ENCODE measurements around the gene ASTN2. TPM values are rescaled to one million over a fixed set of nuclear protein-coding genes. Genes with fewer than 3 reads are reported as not detected.

The ASTN2 gene
- total RNA-seq, 1 donor from 2014 or later = 29.0 TPM

DNA sequence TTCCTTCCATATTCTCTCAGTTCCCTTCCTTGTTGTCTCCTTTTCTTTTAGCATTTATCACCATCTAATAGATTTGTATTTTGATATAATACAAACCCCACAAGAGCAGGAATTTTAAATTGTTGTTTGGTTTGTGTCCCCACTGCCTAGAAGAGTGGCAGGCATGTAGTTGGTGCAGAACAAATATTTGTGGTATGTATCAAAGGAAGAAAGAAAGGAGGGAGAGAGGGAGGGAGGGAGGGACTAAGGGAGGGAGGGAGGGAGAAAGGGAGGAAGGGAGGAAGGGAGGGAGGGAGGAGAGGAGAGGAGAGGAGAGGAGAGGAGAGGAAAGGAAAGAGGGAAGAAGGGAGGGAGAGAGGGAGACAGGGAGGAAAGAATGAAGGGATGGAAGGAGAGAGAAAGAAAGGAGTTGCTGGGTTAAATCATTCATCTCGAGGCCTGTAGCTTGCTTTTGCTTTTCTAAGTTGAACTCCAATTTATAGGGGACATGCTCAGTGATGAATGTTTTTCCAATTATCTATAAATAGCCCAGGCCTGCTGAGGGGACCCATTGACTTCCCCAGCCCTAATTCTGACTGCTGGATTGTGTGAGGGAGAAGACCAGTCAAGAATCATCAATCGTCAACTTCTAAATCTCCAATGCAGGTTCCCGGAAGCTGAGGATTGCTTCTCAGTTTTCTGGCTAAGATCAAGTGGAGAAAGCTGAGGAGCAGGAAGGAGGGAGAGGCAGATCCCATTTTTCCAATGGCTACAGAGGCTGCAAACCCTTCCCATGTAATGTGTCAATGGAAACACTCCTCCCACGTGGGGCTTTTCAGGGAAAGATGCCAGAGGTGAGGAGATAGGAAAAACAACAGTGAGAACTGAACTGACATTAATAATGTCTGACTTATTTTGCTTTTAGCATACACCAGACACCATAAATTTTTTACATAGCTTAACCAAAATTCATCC lies 320.7 kb downstream of the ASTN2 start:
- TF ChIP-seq, protein P1, sequence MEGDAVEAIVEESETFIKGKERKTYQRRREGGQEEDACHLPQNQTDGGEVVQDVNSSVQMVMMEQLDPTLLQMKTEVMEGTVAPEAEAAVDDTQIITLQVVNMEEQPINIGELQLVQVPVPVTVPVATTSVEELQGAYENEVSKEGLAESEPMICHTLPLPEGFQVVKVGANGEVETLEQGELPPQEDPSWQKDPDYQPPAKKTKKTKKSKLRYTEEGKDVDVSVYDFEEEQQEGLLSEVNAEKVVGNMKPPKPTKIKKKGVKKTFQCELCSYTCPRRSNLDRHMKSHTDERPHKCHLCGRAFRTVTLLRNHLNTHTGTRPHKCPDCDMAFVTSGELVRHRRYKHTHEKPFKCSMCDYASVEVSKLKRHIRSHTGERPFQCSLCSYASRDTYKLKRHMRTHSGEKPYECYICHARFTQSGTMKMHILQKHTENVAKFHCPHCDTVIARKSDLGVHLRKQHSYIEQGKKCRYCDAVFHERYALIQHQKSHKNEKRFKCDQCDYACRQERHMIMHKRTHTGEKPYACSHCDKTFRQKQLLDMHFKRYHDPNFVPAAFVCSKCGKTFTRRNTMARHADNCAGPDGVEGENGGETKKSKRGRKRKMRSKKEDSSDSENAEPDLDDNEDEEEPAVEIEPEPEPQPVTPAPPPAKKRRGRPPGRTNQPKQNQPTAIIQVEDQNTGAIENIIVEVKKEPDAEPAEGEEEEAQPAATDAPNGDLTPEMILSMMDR (IDR thresholded peaks at IDR 0.05; ENCODE audit: unreplicated experiment) = no peak
- DNase-seq (ENCODE audit: low spot score, unreplicated experiment) = no peak

DNA sequence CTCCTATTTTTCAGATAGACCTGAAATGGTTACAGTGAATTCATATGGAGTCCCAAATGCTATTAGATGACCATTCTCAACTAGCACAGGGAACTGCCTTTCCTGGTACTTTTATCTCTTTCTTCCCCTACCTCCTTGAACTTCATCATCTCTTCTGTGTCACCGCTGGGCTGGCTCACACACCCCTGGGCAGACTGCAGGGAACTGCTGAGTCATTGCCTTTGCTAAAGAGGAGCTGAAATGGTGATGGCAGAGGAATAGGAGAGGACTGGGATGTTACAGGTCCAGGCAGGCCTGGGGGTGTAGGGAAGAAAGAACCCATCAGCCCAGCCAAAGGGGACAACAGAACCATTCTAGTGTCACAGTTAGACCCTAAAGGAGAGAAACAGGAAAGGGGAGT lies 322.3 kb downstream of the ASTN2 start:
- H3K4me1 Mint-ChIP-seq (ENCODE audit: low read depth) = peaks cover 9% of the 10 kb centered on the region
- H3K9me3 Mint-ChIP-seq (ENCODE audit: low read depth) = no peaks in the 10 kb centered on the region
- H3K27me3 Mint-ChIP-seq = no peaks in the 10 kb centered on the region
- TF ChIP-seq, protein P1 (IDR thresholded peaks at IDR 0.05; ENCODE audit: unreplicated experiment) = no peak
- no peak overlapping the region for H3K4me3 Mint-ChIP-seq (ENCODE audit: low read depth)
- H3K36me3 Mint-ChIP-seq (ENCODE audit: insufficient read depth) = no peaks in the 10 kb centered on the region
- peak overlapping the region; percentile 61 for H3K27ac Mint-ChIP-seq
- DNase-seq (ENCODE audit: low spot score, unreplicated experiment) = no peak

More for the DNA sequence above, 320.7 kb downstream of the ASTN2 start:
- Mint-ChIP-seq H3K27ac (peak overlapping the region; percentile 48), H3K27me3 (no peaks in the 10 kb centered on the region), H3K4me3 (ENCODE audit: low read depth) (no peak overlapping the region), H3K4me1 (ENCODE audit: low read depth) (peaks cover 9% of the 10 kb centered on the region), H3K9me3 (ENCODE audit: low read depth) (no peaks in the 10 kb centered on the region), H3K36me3 (ENCODE audit: insufficient read depth) (no peaks in the 10 kb centered on the region)

DNA sequence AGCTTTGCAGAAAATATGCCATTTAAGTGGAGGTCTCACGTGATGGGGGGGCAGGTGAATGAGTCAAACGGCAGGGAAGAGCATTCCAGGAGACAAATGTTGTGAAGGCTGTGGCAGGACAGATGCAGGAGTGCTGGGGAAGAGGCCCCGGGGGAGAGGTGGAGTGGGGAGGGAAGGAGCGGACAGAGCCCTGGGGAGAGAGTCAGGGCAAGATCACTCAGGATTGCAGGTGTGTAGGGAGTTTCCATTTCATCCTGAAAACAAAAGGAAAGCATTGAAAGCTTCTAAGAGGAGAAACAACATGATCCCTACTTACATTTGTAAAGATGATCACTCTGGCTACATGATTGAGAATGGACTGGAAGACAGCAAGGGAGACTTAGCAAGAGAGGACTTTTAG lies 323.3 kb downstream of the ASTN2 start:
- no peaks in the 10 kb centered on the region for H3K27me3 Mint-ChIP-seq
- H3K9me3 Mint-ChIP-seq (ENCODE audit: low read depth) = no peaks in the 10 kb centered on the region
- H3K4me3 Mint-ChIP-seq (ENCODE audit: low read depth) = no peak overlapping the region
- DNase-seq (ENCODE audit: low spot score, unreplicated experiment) = no peak
- TF ChIP-seq, protein P1 (IDR thresholded peaks at IDR 0.05; ENCODE audit: unreplicated experiment) = no peak
- H3K4me1 Mint-ChIP-seq (ENCODE audit: low read depth) = peaks cover 9% of the 10 kb centered on the region
- H3K27ac Mint-ChIP-seq = no peak overlapping the region
- H3K36me3 Mint-ChIP-seq (ENCODE audit: insufficient read depth) = no peaks in the 10 kb centered on the region

DNA sequence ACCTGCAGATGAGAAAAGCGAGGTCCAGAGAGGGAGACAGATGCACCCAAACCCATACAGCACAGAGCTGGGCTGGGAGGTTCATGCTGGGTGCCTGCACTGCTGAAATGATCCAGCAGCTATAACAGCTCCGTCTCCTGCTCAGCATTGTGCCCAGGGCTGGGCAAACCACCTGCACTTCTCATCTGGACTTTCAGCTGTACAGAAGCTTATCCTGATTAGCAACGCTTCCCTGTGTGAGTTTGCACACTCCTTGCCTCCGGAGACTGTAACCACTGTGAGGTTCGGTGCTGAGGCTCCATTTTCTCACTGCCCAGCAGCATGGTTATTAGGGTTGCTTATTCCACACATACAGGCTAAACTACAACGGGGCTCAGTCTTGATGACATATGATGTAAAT lies 326.1 kb downstream of the ASTN2 start:
- no peaks in the 10 kb centered on the region for H3K36me3 Mint-ChIP-seq (ENCODE audit: insufficient read depth)
- no peak for DNase-seq (ENCODE audit: low spot score, unreplicated experiment)

DNA sequence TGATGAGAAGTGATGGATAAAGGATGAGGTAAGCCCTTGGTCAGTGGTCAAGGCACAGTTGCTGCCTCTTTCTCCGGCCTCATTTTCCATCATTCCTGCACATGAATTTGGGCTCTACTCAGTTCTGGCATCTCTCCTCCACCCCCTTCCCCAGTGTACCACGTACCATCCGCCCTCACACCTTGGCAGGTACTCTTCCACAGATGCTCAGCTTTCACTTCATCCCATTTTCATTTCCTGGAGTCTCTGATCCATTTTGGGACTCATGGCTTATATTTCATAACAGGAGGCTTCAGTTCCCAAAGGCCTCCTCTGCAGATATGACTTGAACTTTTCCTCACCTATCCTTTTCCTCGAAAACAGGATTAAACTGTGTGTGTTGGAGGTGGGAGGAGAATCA lies 326.7 kb downstream of the ASTN2 start:
- H3K27ac Mint-ChIP-seq = no peak overlapping the region
- no peak overlapping the region for H3K4me3 Mint-ChIP-seq (ENCODE audit: low read depth)
- H3K4me1 Mint-ChIP-seq (ENCODE audit: low read depth) = peaks cover 3% of the 10 kb centered on the region
- no peak for DNase-seq (ENCODE audit: low spot score, unreplicated experiment)
- TF ChIP-seq, protein P1 (IDR thresholded peaks at IDR 0.05; ENCODE audit: unreplicated experiment) = no peak
- H3K9me3 Mint-ChIP-seq (ENCODE audit: low read depth) = no peaks in the 10 kb centered on the region
- H3K27me3 Mint-ChIP-seq = no peaks in the 10 kb centered on the region
- H3K36me3 Mint-ChIP-seq (ENCODE audit: insufficient read depth) = no peaks in the 10 kb centered on the region

More for the DNA sequence above, 326.1 kb downstream of the ASTN2 start:
- H3K4me1 Mint-ChIP-seq (ENCODE audit: low read depth) = peaks cover 8% of the 10 kb centered on the region
- no peaks in the 10 kb centered on the region for H3K9me3 Mint-ChIP-seq (ENCODE audit: low read depth)
- TF ChIP-seq, protein P1 (IDR thresholded peaks at IDR 0.05; ENCODE audit: unreplicated experiment) = no peak
- H3K4me3 Mint-ChIP-seq (ENCODE audit: low read depth) = no peak overlapping the region
- H3K27me3 Mint-ChIP-seq = no peaks in the 10 kb centered on the region
- no peak overlapping the region for H3K27ac Mint-ChIP-seq

Data from progenitor cell of endocrine pancreas (in vitro differentiated cells).